ENCODE measurements around the gene UAP1L1. TPM values are rescaled to one million over a fixed set of nuclear protein-coding genes. Genes with fewer than 3 reads are reported as not detected.

UAP1L1 gene
- total RNA-seq, 1 donor from 2014 or later: 11.7 TPM

DNA sequence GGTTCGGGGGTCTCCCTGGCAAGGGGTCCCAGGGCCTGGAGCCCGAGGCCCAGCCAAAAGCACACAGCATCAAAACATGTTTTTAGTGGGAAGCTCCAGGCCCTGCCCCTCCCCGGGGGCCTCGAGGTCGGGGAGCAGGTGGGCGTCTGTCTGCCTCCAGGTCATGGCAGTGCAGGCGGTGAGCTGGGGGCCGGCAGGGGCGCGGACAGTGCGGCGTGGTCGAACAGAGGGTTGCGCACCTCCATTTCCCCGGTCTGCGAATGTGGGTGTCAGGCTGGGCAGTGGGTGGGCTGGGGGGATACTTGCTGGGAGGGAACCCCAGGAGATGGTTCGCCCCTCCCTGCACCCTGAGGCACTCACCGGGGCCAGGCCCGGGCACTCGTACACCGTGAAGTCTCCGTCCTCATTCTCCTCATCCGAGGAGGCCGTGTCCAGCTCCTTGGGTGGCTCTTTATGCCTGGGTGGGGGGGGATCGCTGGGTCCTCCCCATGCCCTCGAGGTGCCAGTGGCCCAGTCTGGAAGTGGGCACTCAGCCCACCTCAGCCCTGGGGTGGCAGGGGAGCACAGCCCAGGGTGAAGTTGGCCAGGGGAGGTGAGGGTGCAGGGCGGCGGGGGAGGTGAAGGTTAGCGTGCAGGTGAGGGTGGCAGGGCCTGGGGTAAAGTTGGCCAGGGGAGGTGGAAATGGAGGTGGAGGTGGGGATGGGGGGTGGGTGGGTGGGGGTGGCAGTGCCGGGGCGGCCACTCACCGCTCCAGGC lies 37.5 kb upstream of the UAP1L1 start:
- no peak for DNase-seq (ENCODE audit: low read depth)

DNA sequence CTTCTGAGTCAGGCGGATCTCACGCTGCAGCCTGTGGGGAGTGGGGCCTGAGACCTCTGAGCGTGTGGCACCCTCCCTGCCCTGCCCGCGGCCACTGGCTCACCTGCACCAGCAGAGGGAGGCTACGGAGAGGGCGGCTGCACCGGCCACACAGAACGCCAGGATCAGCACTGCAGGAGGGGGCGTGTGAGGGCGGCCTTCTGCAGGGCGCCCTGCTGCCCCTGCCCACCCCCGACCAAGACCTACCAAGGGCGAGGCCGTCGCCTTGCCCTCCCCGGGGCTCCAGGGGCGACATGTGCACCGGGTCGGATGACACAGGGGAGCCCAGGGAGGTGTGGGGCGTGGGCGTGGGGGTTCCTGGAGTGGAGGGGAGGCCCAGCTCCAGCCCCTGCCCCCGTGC lies 36.7 kb upstream of the UAP1L1 start:
- TF ChIP-seq, protein P1, sequence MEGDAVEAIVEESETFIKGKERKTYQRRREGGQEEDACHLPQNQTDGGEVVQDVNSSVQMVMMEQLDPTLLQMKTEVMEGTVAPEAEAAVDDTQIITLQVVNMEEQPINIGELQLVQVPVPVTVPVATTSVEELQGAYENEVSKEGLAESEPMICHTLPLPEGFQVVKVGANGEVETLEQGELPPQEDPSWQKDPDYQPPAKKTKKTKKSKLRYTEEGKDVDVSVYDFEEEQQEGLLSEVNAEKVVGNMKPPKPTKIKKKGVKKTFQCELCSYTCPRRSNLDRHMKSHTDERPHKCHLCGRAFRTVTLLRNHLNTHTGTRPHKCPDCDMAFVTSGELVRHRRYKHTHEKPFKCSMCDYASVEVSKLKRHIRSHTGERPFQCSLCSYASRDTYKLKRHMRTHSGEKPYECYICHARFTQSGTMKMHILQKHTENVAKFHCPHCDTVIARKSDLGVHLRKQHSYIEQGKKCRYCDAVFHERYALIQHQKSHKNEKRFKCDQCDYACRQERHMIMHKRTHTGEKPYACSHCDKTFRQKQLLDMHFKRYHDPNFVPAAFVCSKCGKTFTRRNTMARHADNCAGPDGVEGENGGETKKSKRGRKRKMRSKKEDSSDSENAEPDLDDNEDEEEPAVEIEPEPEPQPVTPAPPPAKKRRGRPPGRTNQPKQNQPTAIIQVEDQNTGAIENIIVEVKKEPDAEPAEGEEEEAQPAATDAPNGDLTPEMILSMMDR (IDR thresholded peaks at IDR 0.05; ENCODE audit: insufficient read depth, low read length, poor library complexity, severe bottlenecking): no peak
- Histone ChIP-seq H3K27me3 (ENCODE audit: control insufficient read depth, insufficient read depth, low read length) (no peaks in the 10 kb centered on the region), H3K4me3 (ENCODE audit: low read depth, low read length) (no peak overlapping the region), H3K36me3 (ENCODE audit: control insufficient read depth, insufficient read depth, low read length) (no peaks in the 10 kb centered on the region)
- DNase-seq (ENCODE audit: low read depth): no peak

More for the DNA sequence above, 37.5 kb upstream of the UAP1L1 start:
- H3K36me3 ChIP-seq (ENCODE audit: control insufficient read depth, insufficient read depth, low read length): no peaks in the 10 kb centered on the region
- no peak overlapping the region for H3K4me3 ChIP-seq (ENCODE audit: low read depth, low read length)
- H3K27me3 ChIP-seq (ENCODE audit: control insufficient read depth, insufficient read depth, low read length): no peaks in the 10 kb centered on the region
- TF ChIP-seq, protein P1 (IDR thresholded peaks at IDR 0.05; ENCODE audit: insufficient read depth, low read length, poor library complexity, severe bottlenecking): no peak

DNA sequence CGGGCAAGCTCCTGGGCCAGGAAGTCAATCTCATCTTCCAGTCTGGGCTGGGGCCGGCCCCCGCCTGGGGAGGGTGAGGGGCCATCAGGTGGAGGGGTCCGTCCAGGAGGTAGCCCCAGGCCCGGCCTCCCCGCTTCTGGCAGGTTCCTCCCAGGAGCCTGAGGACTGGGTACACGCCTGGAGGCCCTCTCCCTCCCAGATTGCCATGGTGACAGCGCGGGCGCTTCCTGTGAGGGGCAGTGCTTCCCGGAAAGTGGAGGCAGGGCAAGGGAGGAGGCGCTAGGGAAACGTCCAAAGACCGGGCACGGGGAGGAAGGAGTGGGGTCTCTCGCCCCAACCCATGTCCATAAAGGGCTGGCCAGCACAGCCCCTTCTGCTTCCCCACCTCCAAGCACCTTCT lies 36.2 kb upstream of the UAP1L1 start:
- no peak for DNase-seq (ENCODE audit: low read depth)
- H3K4me3 ChIP-seq (ENCODE audit: low read depth, low read length): no peak overlapping the region

DNA sequence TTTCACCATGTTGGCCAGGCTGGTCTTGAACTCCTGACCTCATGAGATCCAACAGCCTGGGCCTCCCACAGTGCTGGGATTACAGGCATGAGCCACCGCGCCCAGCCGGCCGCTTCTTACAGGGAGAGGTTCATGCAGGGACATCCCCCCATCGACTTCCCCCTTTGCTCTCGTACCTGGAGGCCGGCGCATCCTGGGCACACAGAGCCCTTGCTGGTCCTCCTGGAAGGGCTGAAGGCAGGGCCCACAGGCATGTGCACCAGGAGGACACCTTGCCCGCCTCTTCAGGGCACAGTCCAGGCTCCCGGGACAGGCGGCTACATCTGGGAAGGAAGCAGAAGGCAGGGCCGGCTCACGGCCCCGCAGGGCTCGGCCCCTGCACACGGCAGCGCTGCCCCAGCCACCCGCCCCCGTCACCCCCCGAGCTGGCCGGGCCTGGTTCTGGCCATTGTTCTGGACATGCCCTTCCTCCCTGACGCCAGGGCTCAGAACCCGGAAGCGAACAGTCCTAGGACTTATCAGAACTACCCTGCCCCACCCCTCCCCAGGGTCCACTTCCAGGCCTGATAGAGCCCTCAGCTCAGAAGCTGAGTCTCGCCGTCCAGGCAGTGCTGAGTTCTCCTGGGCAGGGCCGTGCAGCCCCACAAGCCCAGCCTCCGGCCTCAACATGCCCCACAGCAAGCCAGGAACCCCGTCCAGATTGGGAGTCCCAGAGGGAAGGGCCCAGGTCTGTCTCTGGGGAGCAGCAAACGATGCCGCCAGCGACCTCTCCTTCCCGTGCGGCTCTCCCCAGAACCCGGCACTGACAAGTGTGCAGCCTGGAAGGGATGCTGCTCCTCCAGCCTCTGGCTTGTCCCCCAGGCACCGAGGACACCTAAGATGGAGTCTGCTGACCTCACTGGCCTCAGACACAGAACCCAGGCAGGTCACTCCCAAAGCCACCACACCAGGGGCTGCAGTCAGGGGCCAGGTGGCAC lies 34.3 kb upstream of the UAP1L1 start:
- no peak for DNase-seq (ENCODE audit: low read depth)
- no peaks in the 10 kb centered on the region for H3K36me3 ChIP-seq (ENCODE audit: control insufficient read depth, insufficient read depth, low read length)
- TF ChIP-seq, protein P1 (IDR thresholded peaks at IDR 0.05; ENCODE audit: insufficient read depth, low read length, poor library complexity, severe bottlenecking): no peak
- no peak overlapping the region for H3K4me3 ChIP-seq (ENCODE audit: low read depth, low read length)
- peaks cover 12% of the 10 kb centered on the region for H3K27me3 ChIP-seq (ENCODE audit: control insufficient read depth, insufficient read depth, low read length)

More for the DNA sequence above, 36.2 kb upstream of the UAP1L1 start:
- Histone ChIP-seq H3K36me3 (ENCODE audit: control insufficient read depth, insufficient read depth, low read length) (no peaks in the 10 kb centered on the region), H3K27me3 (ENCODE audit: control insufficient read depth, insufficient read depth, low read length) (no peaks in the 10 kb centered on the region)
- TF ChIP-seq, protein P1 (IDR thresholded peaks at IDR 0.05; ENCODE audit: insufficient read depth, low read length, poor library complexity, severe bottlenecking): no peak

DNA sequence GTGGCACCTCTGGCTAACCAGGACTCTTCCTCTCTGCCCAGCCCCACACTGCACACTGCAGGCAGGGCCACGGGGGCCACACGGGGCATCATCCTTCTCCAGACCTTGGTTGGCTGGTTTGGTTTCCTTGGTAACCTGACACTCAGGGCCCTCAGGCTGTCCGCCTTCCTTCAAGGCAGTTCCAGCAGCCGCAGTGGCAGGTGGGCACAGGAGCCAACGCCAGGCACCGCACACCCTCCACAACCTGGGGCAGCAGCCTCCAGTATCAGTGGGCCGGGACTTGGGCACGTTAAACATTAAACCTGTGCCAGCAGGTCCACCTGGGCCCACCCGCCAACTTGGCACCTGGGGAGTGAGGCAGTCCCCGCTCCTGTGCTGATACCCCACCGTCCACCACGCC lies 33.3 kb upstream of the UAP1L1 start:
- TF ChIP-seq, protein P1 (IDR thresholded peaks at IDR 0.05; ENCODE audit: insufficient read depth, low read length, poor library complexity, severe bottlenecking): no peak
- DNase-seq (ENCODE audit: low read depth): no peak
- H3K4me3 ChIP-seq (ENCODE audit: low read depth, low read length): peak overlapping the region; percentile 14
- H3K27me3 ChIP-seq (ENCODE audit: control insufficient read depth, insufficient read depth, low read length): peaks cover 21% of the 10 kb centered on the region
- H3K36me3 ChIP-seq (ENCODE audit: control insufficient read depth, insufficient read depth, low read length): no peaks in the 10 kb centered on the region

Measured in kidney epithelial cell (primary cell).